ENCODE measurements around the gene DNM1. TPM values are rescaled to one million over a fixed set of nuclear protein-coding genes. Genes with fewer than 3 reads are reported as not detected.

The DNM1 gene
- total and polyA plus RNA-seq, 2 donors (not counting 3 experiments of a cell fraction or from before 2014, with no cell fraction given) = 0.59 to 2.9 TPM

GRCh38 chr9:128254362-128254761 lies 51.2 kb downstream of the DNM1 start:
- dilution Hi-C loops (cut with MboI; ENCODE audit: extremely low pct_ligation_motif_present, low sequenced_read_pairs) = no loop called here
- no peaks in the 10 kb centered on the region for H3K9me1 ChIP-seq (replicated peaks; ENCODE audit: control insufficient read depth, extremely low read depth, insufficient read depth, low read length)
- H3K9me3 ChIP-seq (replicated peaks; ENCODE audit: control insufficient read depth, insufficient read depth, low read length) = no peaks in the 10 kb centered on the region
- H3K79me2 ChIP-seq (ENCODE audit: control insufficient read depth, insufficient read depth, low read length) = no peaks in the 10 kb centered on the region
- H3K9ac ChIP-seq (replicated peaks; ENCODE audit: extremely low read depth, insufficient read depth, low read length) = no peak overlapping the region
- BruUV-seq (replicated peaks) = no TSS peak
- no peak overlapping the region for H2AFZ ChIP-seq (ENCODE audit: low read depth, low read length)
- intact Hi-C loops (cut with micrococcal nuclease) = no loop called here
- no peak for TF ChIP-seq CTCF (IDR thresholded peaks at IDR 0.05; ENCODE audit: extremely low read depth in 1 of 2, insufficient read depth in 1 of 2, low read depth in 1 of 2, low read length in 2 of 2)
- TF ChIP-seq POLR2AphosphoS5 (IDR thresholded peaks at IDR 0.05; ENCODE audit: insufficient read depth, low read depth, low read length) = no peak
- TF ChIP-seq EZH2 (IDR thresholded peaks at IDR 0.05; ENCODE audit: borderline replicate concordance, low read depth, low read length, severe bottlenecking) = no peak
- no peak for TF ChIP-seq MYC (IDR thresholded peaks at IDR 0.05; ENCODE audit: low read depth, low read length)
- TF ChIP-seq JUN (IDR thresholded peaks at IDR 0.05; ENCODE audit: borderline replicate concordance, insufficient read depth, insufficient read length, low read depth) = no peak
- no peak for TF ChIP-seq FOS (IDR thresholded peaks at IDR 0.05; ENCODE audit: borderline replicate concordance, insufficient read depth, low read length)
- no peak for TF ChIP-seq GATA2 (IDR thresholded peaks at IDR 0.05; ENCODE audit: insufficient read depth, insufficient read length, low read depth, low read length)
- peaks cover 15% of the 10 kb centered on the region for H3K4me1 ChIP-seq (ENCODE audit: control insufficient read depth, extremely low read depth, insufficient read depth, low read length)
- FAIRE-seq (no peak), DNase-seq (ENCODE audit: low read depth, low spot score) (no peak)
- H3K27ac ChIP-seq (ENCODE audit: insufficient read depth, low read depth, low read length) = no peak overlapping the region
- POLR2A ChIA-PET = no interaction called here
- H3K27me3 ChIP-seq (ENCODE audit: control insufficient read depth in 2 of 2, insufficient read depth in 2 of 2, low read length in 2 of 2) = no peaks in the 10 kb centered on the region
- H3K4me2 ChIP-seq (ENCODE audit: insufficient read depth, low read length) = no peak overlapping the region
- no peaks in the 10 kb centered on the region for H4K20me1 ChIP-seq (replicated peaks; ENCODE audit: control insufficient read depth, extremely low read depth, insufficient read depth, low read length)
- peaks cover 6 to 22% of the 10 kb centered on the region in 2 experiments for H3K36me3 ChIP-seq (ENCODE audit: control insufficient read depth in 2 of 2, extremely low read depth in 1 of 2, insufficient read depth in 2 of 2, low read length in 2 of 2)
- H3K4me3 ChIP-seq (replicated peaks in 1 of 3; ENCODE audit: insufficient read depth in 1 of 3, low read depth in 1 of 3, low read length in 3 of 3) = no peak overlapping the region
- CTCF ChIA-PET = interaction anchor here (0.8 to 1.8 kb wide), 6 partner anchors 10 to 157 kb away, joined by 5 to 11 read pairs (median 6); no protein-coding TSS in a partner anchor
